ENCODE measurements around the gene MORN2. TPM values are rescaled to one million over a fixed set of nuclear protein-coding genes. Genes with fewer than 3 reads are reported as not detected.

MORN2 gene
- total RNA-seq, 4 donors from 2014 or later: 2.5 to 25.6 (median 6.2) TPM

DNA sequence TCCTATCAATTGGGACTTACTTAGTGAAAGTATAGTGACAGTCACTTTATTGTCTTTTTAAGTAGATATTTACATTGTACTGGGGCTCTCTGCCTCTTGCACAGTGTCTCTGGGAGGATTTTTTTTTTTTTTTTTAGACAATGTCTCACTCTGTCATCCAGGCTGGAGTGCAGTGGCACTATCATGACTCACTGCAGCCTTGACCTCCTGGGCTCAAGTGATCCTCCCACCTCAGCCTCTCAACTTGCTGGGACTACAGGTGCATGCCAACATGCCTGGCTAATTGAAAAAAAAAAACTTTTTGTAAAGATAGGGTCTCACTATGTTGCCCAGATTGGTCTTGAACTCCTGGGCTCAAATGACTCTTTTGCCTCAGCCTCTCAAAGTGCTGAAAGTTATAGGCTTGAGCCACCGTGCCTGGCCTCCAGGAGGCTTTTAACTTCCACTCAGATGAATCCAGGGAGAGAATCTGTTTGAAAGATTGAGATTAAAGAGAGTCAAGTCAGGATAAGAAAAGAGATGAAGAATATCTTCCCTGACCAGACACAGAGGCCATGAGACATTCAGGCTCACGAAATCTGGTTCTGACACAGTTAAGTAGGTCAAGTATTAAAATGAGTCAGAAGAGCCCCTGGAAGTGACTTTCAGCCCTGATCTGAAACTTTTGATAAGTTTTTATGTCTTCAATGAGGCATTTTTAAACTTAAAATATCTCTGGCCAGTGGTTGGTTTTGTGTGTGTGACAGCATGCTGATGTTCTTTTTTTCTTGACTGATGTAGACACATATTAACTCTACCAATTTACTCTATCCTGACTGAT is 32.2 kb downstream of the MORN2 start:
- Histone ChIP-seq H3K27ac (no peak overlapping the region), H3K4me1 (no peaks in the 10 kb centered on the region), H3K4me3 (no peak overlapping the region), H3K36me3 (no peaks in the 10 kb centered on the region), H3K27me3 (no peaks in the 10 kb centered on the region), H3K9me3 (no peaks in the 10 kb centered on the region)
- no peak for TF ChIP-seq POLR2A (IDR thresholded peaks at IDR 0.05)
- TF ChIP-seq, protein P1, sequence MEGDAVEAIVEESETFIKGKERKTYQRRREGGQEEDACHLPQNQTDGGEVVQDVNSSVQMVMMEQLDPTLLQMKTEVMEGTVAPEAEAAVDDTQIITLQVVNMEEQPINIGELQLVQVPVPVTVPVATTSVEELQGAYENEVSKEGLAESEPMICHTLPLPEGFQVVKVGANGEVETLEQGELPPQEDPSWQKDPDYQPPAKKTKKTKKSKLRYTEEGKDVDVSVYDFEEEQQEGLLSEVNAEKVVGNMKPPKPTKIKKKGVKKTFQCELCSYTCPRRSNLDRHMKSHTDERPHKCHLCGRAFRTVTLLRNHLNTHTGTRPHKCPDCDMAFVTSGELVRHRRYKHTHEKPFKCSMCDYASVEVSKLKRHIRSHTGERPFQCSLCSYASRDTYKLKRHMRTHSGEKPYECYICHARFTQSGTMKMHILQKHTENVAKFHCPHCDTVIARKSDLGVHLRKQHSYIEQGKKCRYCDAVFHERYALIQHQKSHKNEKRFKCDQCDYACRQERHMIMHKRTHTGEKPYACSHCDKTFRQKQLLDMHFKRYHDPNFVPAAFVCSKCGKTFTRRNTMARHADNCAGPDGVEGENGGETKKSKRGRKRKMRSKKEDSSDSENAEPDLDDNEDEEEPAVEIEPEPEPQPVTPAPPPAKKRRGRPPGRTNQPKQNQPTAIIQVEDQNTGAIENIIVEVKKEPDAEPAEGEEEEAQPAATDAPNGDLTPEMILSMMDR (IDR thresholded peaks at IDR 0.05): no peak
- DNase-seq: no peak

DNA sequence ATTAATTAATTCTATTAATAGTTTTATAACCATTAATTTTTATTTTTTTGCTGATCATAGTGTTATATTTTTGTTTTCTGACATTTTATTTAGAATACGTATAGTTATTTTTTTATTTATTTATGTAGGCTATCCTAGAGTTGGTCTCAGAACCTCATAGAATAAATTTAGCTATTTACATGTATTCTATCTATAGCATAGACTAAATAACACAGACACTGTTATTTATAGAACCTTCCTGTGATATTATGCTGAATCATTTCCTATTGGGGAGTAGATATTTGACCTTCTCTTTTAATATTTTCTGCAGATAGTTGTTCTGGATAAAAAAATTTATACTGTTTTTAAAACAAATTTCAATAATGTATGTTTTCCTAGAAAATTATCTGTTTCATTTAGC is 34.1 kb downstream of the MORN2 start:
- no peak for TF ChIP-seq POLR2A (IDR thresholded peaks at IDR 0.05)
- TF ChIP-seq, protein P1 (IDR thresholded peaks at IDR 0.05): no peak
- Histone ChIP-seq H3K4me1 (no peaks in the 10 kb centered on the region), H3K36me3 (no peaks in the 10 kb centered on the region), H3K9me3 (no peaks in the 10 kb centered on the region), H3K27me3 (no peaks in the 10 kb centered on the region), H3K27ac (no peak overlapping the region), H3K4me3 (no peak overlapping the region)
- no peak for DNase-seq

DNA sequence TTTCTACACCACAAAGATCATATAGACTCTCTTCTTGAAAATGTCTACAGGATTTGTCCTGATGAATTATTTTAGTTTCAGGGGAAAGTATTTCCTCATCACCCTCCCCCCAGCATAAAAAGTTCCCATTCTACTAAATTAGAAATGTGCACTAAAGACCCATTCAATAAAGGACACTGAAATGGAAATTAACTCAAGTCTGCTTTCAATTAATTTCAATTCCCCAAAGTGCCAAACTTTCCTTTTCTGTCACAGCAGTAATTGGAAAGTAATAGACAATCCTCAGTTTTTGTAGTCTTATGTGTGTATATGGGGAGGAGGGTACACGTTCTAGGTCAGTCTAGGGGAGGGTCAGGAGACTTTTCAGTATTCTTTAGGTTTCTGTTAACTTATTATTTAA is 35.4 kb downstream of the MORN2 start:
- Histone ChIP-seq H3K27me3 (no peaks in the 10 kb centered on the region), H3K36me3 (no peaks in the 10 kb centered on the region), H3K27ac (no peak overlapping the region), H3K4me1 (no peaks in the 10 kb centered on the region), H3K4me3 (no peak overlapping the region), H3K9me3 (no peaks in the 10 kb centered on the region)
- TF ChIP-seq, protein P1 (IDR thresholded peaks at IDR 0.05): no peak
- DNase-seq: no peak

DNA sequence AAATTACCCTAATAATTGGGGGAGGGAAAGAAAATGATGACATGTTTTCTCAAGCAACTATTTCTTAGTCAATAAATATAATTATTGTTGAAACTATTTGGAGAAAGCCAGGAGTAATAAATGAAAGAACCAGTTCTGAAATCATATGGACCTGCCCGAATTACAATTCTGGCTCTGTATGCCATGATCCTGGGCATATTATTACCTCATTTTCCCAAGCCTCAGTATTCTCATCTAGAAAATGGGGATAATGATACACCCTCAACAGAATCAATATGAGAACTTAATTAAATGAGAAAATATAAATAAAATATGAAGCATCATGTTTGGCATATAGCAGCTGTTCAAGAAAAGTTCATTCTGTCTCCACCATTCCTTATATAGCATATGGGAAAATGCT is 36.8 kb downstream of the MORN2 start:
- Histone ChIP-seq H3K4me1 (no peaks in the 10 kb centered on the region), H3K9me3 (no peaks in the 10 kb centered on the region), H3K4me3 (no peak overlapping the region), H3K27ac (no peak overlapping the region), H3K27me3 (no peaks in the 10 kb centered on the region), H3K36me3 (no peaks in the 10 kb centered on the region)
- TF ChIP-seq POLR2A (IDR thresholded peaks at IDR 0.05): no peak
- TF ChIP-seq, protein P1 (IDR thresholded peaks at IDR 0.05): no peak
- DNase-seq: no peak

DNA sequence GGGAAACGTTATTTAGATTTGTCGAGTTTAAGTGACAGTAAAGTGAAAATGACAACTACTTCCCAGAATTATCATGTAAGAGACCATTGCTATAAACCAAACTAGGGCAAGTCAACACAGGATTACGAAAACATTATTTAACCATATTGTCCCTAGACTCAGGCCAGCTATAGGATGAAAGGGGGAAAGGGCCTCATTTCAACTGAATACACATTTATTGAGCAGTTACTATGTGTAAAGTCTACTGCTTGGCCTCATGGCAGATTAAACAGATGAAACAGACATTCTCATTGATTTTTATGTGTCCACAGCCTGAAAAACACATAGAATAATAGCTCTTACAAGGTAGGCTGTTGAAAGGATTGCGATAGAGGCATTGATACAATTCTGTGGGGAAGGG is 46.6 kb downstream of the MORN2 start:
- no peak for TF ChIP-seq POLR2A (IDR thresholded peaks at IDR 0.05)
- TF ChIP-seq, protein P1 (IDR thresholded peaks at IDR 0.05): no peak
- Histone ChIP-seq H3K4me3 (no peak overlapping the region), H3K27ac (no peak overlapping the region), H3K27me3 (no peaks in the 10 kb centered on the region), H3K36me3 (no peaks in the 10 kb centered on the region), H3K9me3 (no peaks in the 10 kb centered on the region), H3K4me1 (no peaks in the 10 kb centered on the region)
- DNase-seq: no peak

All from Peyer's patch (tissue), 4 donors.